PC-9 (cell line): ENCODE measurements around the gene FBXO7. TPM values are rescaled to one million over a fixed set of nuclear protein-coding genes. Genes with fewer than 3 reads are reported as not detected.

Source experiments
- BruUV-seq: library from RNA; stranded (reverse); fragments of 400-500 nt; replicated peaks from 2 replicates; lab custom pipeline; 2021; lab: Mats Ljungman, UMichigan
- CTCF ChIA-PET: fragments of 300-600 bp; sonication (Branson Sonifier 250); formaldehyde crosslinking; loops from one replicate; lab custom pipeline; 2022; ENCODE audit warnings: antibody characterized with exemption; lab: Charles Lee
- POLR2A ChIA-PET: fragments of 300-600 bp; sonication (Branson Sonifier 250); formaldehyde crosslinking; loops from one replicate; lab custom pipeline; 2022; ENCODE audit warnings: antibody characterized with exemption; ENCODE audit not compliant: unreplicated experiment; lab: Charles Lee
- DNase-seq, 2 experiments: peaks; one replicate each; pipeline versions ENCODE4 v3.0.0 to v3.0.0-alpha.2; 2015 to 2022; ENCODE audit warnings: mixed read lengths in 1 of 2
- H2AFZ ChIP-seq: fragments of 200-600 bp; sonication (generic); 2 replicates; pipeline ENCODE4 v1.8.1; 2017; ENCODE audit warnings: antibody characterized with exemption
- H3F3A ChIP-seq: fragments of 200-600 bp; sonication (generic); 2 replicates; pipeline ENCODE4 v1.8.1; 2017; ENCODE audit warnings: antibody characterized with exemption, mild to moderate bottlenecking, low read depth; ENCODE audit not compliant: insufficient read depth
- H3K27ac ChIP-seq: fragments of 200-600 bp; sonication (generic); 2 replicates; pipeline ENCODE4 v1.6.1; 2016; ENCODE audit warnings: mixed run types
- H3K27me3 ChIP-seq: fragments of 200-600 bp; sonication (generic); 2 replicates; pipeline ENCODE4 v1.6.1; 2016; ENCODE audit warnings: low read depth, mixed run types; ENCODE audit not compliant: insufficient read depth
- H3K36me3 ChIP-seq: fragments of 200-600 bp; sonication (generic); 2 replicates; pipeline ENCODE4 v1.6.1; 2016; ENCODE audit warnings: low read depth, mixed run types
- H3K4me1 ChIP-seq: fragments of 200-600 bp; sonication (generic); replicated peaks from 2 replicates; pipeline ENCODE4 v1.6.1; 2016; ENCODE audit warnings: mixed run types; ENCODE audit not compliant: insufficient read depth
- H3K4me2 ChIP-seq: fragments of 200-600 bp; sonication (generic); 2 replicates; pipeline ENCODE4 v1.6.1; 2017; ENCODE audit warnings: mixed run types
- H3K4me3 ChIP-seq: fragments of 200-600 bp; sonication (generic); 2 replicates; pipeline ENCODE4 v1.6.1; 2016; ENCODE audit warnings: mixed run types
- H3K79me2 ChIP-seq: fragments of 200-600 bp; sonication (generic); 2 replicates; pipeline ENCODE4 v1.6.1; 2017; ENCODE audit warnings: low read depth, mixed run types
- H3K9me2 ChIP-seq: fragments of 200-600 bp; sonication (generic); 2 replicates; pipeline ENCODE4 v1.8.1; 2017; ENCODE audit warnings: mild to moderate bottlenecking; ENCODE audit not compliant: insufficient read depth
- H3K9me3 ChIP-seq: fragments of 200-600 bp; sonication (generic); 2 replicates; pipeline ENCODE4 v1.8.1; 2016; ENCODE audit warnings: low read depth; ENCODE audit not compliant: insufficient read depth
- H4K20me1 ChIP-seq: fragments of 200-600 bp; sonication (generic); 2 replicates; pipeline ENCODE4 v1.8.1; 2017; ENCODE audit not compliant: insufficient read depth
- EZH2 ChIP-seq: fragments of 200-600 bp; sonication (generic); IDR thresholded peaks from 2 replicates; pipeline ENCODE4 v1.8.0; 2017; ENCODE audit warnings: antibody characterized with exemption, low read depth
- intact Hi-C: fragments of 100-400 bp; cut with micrococcal nuclease; formaldehyde crosslinking; loops from one replicate; pipeline ENCODE4 v1.10.0; 2022; ENCODE audit not compliant: unreplicated experiment
- total RNA-seq: library from RNA; stranded (reverse); gene quantifications from 2 replicates; pipeline ENCODE4 v1.2.3, GENCODE V29; 2021
- TF ChIP-seq, protein P1 (sequence below): fragments of 200-600 bp; sonication (generic); conservative IDR thresholded peaks from 2 replicates; pipeline ENCODE4 v1.6.1; 2017; ENCODE audit warnings: mixed run types, antibody characterized with exemption, mild to moderate bottlenecking, moderate library complexity

The FBXO7 gene
- total RNA-seq, 1 experiment from 2014 or later: 81.9 TPM

DNA sequence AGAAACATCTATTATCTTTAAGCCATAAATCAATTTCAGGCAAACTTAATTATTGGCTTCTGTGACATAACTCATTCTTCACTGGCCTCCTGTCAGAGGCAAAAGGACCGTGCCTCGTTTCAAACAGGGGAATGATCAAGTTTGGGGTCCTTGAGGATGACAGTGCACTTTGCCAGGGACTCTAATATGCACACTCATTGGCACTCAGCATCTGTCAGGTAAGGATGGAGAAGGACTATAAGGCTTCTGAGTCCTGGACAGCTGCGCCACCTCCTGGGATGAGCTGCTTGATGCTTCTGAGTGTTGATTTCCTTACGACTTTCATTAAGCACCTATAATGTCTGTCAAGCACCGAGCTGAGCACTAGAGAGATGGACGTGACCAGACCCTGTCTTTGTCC, 30.5 kb upstream of the FBXO7 start:
- POLR2A ChIA-PET: no interaction called here

DNA sequence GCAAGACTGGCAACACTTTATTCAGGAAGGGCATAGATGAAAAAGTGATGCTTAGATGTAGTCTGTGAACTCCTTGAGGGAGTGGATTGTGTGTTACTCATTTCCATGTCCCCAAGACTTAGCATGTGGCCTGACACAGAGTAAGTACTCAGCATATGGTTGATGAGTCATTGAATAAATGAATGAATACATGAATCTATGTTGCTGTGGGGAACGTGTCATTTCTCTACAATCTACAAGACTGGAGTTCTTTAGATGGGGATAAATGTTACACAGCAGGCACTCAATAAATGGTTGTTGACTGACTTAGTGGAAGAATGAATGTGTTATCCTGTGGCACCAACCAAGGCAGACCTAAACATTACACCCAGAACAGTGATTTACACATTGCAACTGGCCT, 28.3 kb upstream of the FBXO7 start:
- intact Hi-C loops: no loop called here
- 0 out of 2 replicates have a peak, but pooled peaks cover 5% of the 10 kb centered on the region for H3K4me1 ChIP-seq
- H3K4me3 ChIP-seq: no peak overlapping the region
- no TSS peak for BruUV-seq
- POLR2A ChIA-PET: no interaction called here
- no peak overlapping the region for H2AFZ ChIP-seq
- H3K9me3 ChIP-seq: no peaks in the 10 kb centered on the region
- no peak overlapping the region for H3K27ac ChIP-seq
- H3F3A ChIP-seq: peaks cover 8% of the 10 kb centered on the region; the same call in 1 of the 2 replicates
- no peak for DNase-seq
- H3K9me2 ChIP-seq: no peaks in the 10 kb centered on the region
- H4K20me1 ChIP-seq: no peaks in the 10 kb centered on the region
- no peaks in the 10 kb centered on the region for H3K36me3 ChIP-seq
- CTCF ChIA-PET: interaction anchor here (0.6 kb wide), 1 partner anchor 474 kb away, joined by 12 read pairs; no protein-coding TSS in a partner anchor
- no peak overlapping the region for H3K4me2 ChIP-seq
- no peaks in the 10 kb centered on the region for H3K79me2 ChIP-seq
- H3K27me3 ChIP-seq: peaks cover 55% of the 10 kb centered on the region
- TF ChIP-seq EZH2: no peak
- TF ChIP-seq, protein P1, sequence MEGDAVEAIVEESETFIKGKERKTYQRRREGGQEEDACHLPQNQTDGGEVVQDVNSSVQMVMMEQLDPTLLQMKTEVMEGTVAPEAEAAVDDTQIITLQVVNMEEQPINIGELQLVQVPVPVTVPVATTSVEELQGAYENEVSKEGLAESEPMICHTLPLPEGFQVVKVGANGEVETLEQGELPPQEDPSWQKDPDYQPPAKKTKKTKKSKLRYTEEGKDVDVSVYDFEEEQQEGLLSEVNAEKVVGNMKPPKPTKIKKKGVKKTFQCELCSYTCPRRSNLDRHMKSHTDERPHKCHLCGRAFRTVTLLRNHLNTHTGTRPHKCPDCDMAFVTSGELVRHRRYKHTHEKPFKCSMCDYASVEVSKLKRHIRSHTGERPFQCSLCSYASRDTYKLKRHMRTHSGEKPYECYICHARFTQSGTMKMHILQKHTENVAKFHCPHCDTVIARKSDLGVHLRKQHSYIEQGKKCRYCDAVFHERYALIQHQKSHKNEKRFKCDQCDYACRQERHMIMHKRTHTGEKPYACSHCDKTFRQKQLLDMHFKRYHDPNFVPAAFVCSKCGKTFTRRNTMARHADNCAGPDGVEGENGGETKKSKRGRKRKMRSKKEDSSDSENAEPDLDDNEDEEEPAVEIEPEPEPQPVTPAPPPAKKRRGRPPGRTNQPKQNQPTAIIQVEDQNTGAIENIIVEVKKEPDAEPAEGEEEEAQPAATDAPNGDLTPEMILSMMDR: no peak

More for the DNA sequence above, 30.5 kb upstream of the FBXO7 start:
- Histone ChIP-seq H3K79me2 (no peaks in the 10 kb centered on the region), H3K4me2 (no peak overlapping the region), H4K20me1 (no peaks in the 10 kb centered on the region), H3K4me1 (0 out of 2 replicates have a peak, but pooled peaks cover under 1% of the 10 kb centered on the region), H2AFZ (no peak overlapping the region), H3K27me3 (peaks cover 78% of the 10 kb centered on the region), H3F3A (0 out of 2 replicates have a peak, but pooled peaks cover 4% of the 10 kb centered on the region), H3K27ac (no peak overlapping the region), H3K4me3 (no peak overlapping the region), H3K36me3 (no peaks in the 10 kb centered on the region), H3K9me2 (no peaks in the 10 kb centered on the region), H3K9me3 (no peaks in the 10 kb centered on the region)
- no TSS peak for BruUV-seq
- intact Hi-C loops: no loop called here
- DNase-seq: peak; percentile 25 to 51
- CTCF ChIA-PET: interaction anchor here (1.1 kb wide), 1 partner anchor 393 kb away, joined by 14 read pairs; no protein-coding TSS in a partner anchor
- TF ChIP-seq, protein P1: peak; percentile 70
- TF ChIP-seq EZH2: no peak

DNA sequence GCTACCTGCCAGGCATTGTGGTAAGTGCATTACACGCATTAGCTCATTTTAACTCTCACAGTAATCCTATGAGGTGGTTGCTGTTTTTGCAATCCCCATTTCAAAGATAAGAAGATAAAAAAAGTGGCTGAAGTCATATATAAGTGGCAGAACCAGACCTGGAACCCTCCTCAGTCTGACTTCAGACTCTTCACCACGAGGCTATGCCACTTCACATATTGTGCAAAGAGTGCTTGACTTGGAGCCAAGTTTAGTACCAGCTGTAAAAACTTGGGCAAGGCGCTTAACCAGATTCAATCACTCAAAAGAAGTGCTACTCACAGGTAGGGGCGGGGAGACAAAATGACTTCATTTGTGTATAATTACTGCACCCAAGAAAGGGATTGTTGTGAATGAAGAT, 25.6 kb upstream of the FBXO7 start:
- BruUV-seq: no TSS peak
- Histone ChIP-seq H3K36me3 (no peaks in the 10 kb centered on the region), H3K27me3 (peaks cover 54% of the 10 kb centered on the region), H3F3A (peaks cover 8% of the 10 kb centered on the region; the same call in 1 of the 2 replicates), H3K9me3 (no peaks in the 10 kb centered on the region), H4K20me1 (no peaks in the 10 kb centered on the region), H3K9me2 (no peaks in the 10 kb centered on the region), H3K4me1 (0 out of 2 replicates have a peak, but pooled peaks cover 5% of the 10 kb centered on the region), H3K27ac (no peak overlapping the region), H3K79me2 (no peaks in the 10 kb centered on the region), H2AFZ (no peak overlapping the region), H3K4me2 (peak overlapping the region; percentile 11; the same call in 1 of the 2 replicates), H3K4me3 (no peak overlapping the region)
- intact Hi-C loops: no loop called here
- no peak for TF ChIP-seq EZH2
- TF ChIP-seq, protein P1: no peak
- POLR2A ChIA-PET: interaction anchor here (0.6 kb wide), 1 partner anchor 788 kb away, joined by 6 read pairs; no protein-coding TSS in a partner anchor
- peak; percentile 3 to 92 for DNase-seq
- CTCF ChIA-PET: no interaction called here
